Stimulated activated CD4-positive, alpha-beta T cell treated with anti-CD3 and anti-CD28 coated beads, Interleukin-1b, Interleukin-23, amount 100 ng/mL, for 4 hours (primary cell): ENCODE data around the gene UGT1A8.

Experiments used
- DNase-seq, 2 donors: peaks; one replicate each; pipeline ENCODE4 v3.0.0-alpha.2; 2020; ENCODE audit warnings: low read depth in 2 of 2

Gene UGT1A8

DNA sequence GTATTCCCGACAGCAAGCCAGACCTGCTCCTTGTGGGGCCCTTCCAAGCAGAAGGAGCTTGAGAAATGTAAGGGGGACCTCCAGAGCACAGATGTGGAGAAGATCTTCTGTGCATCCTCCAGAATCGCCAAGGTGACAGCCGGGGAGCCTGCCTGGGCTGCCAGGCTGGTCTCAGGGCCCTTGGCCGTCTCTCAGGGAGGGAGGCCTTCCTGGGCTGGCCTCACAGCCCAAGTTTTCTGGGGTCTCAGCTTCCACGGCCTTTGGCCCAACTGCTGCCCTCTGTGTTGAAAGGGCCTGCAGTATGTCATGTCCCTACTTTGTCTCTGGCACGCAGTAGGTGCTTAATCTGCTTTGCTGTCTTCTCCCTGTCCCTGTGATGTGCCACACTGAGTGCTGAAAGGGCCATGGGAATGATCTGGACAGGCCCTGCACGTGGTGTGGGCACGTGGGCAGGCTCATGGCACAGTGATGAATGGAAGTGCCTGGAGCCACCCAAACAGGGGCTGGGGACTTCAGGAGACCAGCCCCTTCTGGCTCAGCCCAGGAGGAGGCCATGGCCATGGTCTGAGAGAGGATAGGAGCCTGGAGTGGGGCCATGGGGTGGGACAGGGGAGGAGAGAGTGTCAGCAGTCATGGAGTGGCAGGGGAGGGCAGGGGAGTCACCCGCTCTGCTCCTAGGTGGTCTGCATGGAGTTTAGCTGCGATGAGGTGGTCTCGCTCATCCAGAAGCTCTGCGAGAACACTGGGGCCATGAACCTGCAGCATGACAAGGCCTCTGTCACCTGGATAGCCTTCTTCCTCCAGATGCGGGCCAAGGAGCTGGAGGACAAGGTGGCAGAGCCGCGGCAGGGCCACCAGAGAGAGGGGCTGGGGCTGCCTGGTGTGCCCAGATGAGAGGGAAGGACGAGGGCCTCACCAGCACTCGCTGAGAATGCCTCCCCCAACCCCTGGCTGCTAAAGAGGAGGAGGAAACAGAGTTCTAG, 201.5 kb downstream of the UGT1A8 start:
- DNase-seq = no peak

DNA sequence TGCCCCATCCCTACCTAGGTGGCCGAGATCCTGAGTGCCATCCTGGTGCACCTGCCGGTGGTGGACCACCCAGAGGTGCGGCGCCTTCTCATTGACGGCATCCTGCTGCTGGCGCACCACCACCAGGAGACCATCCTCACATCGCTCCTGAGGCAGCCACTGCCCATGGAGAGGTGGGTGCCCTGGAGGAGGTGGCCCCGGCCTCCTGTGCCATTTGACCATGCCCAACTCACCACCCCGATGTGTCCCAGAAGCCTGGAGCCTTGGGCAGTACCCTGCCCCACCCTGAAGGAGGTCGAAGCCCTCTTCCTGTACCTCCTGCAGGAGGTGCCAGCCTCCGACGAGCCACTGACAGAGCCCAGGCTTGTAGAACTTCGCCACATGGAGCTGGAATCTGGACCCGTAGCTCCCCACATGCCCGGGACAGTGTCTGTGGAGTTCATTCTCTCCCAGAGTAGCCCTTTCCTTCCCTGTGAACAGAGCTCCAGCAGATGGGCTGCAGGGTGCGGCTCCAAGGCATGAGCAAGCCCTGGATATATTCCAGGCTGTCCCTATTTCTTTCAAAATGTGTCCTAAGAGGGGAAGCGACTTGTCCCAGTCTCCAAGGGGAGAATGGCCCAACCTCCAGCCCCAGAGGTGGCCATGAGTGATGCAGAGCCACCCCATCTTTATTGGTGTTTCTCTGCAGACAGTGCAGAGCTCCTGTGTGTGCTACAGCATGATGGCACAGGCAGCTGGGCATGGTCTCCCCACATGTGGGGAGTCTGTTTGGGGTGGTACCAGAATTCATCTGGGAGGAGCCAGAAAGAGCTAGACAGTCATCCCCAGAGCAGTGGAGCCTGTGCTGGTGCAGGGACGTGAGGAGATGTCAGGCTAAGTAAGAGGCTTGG, 202.7 kb downstream of the UGT1A8 start:
- DNase-seq = no peak

DNA sequence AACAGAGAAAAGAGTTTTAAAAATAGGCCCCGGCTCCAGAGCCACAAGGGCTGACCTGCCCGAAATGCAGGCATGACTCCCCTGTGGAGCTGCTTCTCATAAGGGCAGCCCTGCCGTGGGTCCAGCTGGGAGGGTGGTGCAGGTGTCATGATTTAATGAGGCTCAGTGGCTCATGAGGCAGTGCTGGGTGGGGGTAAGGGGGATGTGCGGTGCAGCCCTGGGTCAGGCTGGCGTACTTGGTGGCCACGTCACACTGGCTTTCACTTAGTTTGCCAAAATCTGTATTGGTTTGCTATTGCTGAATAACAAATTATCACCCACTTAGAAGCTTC, 203.3 kb downstream of the UGT1A8 start:
- DNase-seq = no peak

DNA sequence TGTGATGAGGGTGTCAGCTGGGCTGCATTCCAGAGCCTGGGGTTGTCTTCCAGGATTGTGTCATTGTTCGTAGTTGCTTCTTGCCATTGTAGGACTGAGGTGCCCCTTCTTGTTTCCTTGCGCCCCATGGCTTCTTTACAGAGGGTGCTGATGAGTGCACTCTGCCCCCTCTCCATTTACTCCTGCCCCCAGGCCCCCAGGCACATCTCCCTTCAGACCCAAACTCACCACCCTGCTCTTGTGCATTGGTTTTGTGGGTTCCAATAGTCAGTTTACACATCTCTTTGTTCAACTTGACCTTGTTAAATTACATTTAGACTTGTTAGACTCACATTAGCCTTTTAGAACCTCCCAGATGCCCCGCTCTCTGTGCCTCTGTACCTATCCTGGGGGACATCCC, 203.8 kb downstream of the UGT1A8 start:
- DNase-seq = no peak

DNA sequence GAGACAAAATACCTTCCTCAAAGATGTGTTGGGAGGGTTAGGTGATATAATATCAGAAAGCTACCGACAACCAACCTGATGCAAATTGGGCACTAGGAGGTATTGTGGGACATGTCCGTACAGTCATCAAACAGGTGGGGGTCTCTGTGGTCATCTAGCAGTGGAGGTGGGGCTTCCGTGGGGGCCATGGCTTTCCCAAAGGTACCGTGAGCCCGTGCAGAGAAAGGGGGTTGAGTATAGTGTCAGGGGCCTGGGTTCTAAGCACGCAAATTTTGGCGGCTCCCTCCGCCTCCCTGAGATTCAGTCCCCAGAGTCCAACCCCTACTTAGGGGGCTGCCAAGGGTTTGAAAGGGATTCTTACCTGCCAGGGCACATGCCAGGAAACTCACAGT, 204.3 kb downstream of the UGT1A8 start:
- no peak for DNase-seq

DNA sequence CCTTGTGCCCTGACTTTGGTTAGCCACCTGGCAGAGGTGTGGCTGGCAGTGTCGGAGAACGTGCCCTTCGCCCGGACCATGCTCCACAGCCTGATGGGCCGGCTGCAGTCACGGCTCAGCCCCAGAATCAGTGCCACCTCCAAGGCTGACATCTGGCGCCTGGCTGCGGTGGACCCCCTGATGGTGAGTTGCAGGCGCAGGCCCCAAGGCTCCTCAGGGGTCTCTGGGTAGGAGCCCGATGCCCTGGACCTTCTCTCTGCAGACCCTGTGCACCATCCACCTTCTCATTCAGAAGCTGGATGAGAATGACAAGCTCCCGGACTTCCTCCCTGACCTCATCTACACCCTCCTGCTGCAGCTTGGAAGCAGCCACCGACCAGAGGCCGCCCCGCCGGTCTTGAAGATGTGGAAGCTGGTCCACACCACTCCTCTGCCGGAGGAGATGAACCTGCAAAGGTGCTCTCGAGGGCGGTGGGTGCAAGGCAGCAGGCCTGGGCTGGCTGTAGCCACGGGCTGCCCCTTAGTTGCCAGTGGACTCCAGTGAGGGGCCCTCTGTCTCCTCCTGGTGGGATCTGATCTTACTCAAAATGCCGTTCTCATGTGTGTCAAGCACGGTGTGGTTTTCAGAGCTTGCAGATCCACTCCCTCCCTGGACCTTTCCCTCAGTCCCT, 204.8 kb downstream of the UGT1A8 start:
- no peak for DNase-seq
